ENCODE measurements around the gene DYNC1I1.

The DYNC1I1 gene

GRCh38 chr7:96034940-96035727 is 262.8 kb downstream of the DYNC1I1 start:
- peak; percentile 16 for DNase-seq

- DNase-seq, result no peak
Measured at GRCh38 chr7:96040250-96040772, 268.0 kb downstream of the DYNC1I1 start.

GRCh38 chr7:96041171-96041570 is 268.8 kb downstream of the DYNC1I1 start:
- no peak for DNase-seq

- no peak for DNase-seq
Measured at GRCh38 chr7:96045181-96045580, 272.8 kb downstream of the DYNC1I1 start.

- no peak for DNase-seq
Measured at GRCh38 chr7:96045919-96046318, 273.6 kb downstream of the DYNC1I1 start.

GRCh38 chr7:96052289-96052688 is 279.9 kb downstream of the DYNC1I1 start:
- DNase-seq, result no peak

- no peak for DNase-seq
Measured at GRCh38 chr7:96052860-96053470, 280.6 kb downstream of the DYNC1I1 start.

GRCh38 chr7:96055717-96056116 is 283.4 kb downstream of the DYNC1I1 start:
- DNase-seq, result no peak

GRCh38 chr7:96059075-96059474 is 286.7 kb downstream of the DYNC1I1 start:
- DNase-seq, result no peak

GRCh38 chr7:96061009-96061408 is 288.7 kb downstream of the DYNC1I1 start:
- DNase-seq, result peak; percentile 41

- peak; percentile 21 for DNase-seq
Measured at GRCh38 chr7:96061844-96062243, 289.5 kb downstream of the DYNC1I1 start.

- no peak for DNase-seq
Measured at GRCh38 chr7:96067321-96067720, 295.0 kb downstream of the DYNC1I1 start.

- no peak for DNase-seq
Measured at GRCh38 chr7:96069401-96069800, 297.0 kb downstream of the DYNC1I1 start.

GRCh38 chr7:96074871-96075270 is 302.5 kb downstream of the DYNC1I1 start:
- no peak for DNase-seq

GRCh38 chr7:96075510-96076349 is 303.4 kb downstream of the DYNC1I1 start:
- DNase-seq, result peak; percentile 63

GRCh38 chr7:96076350-96076707 is 304.0 kb downstream of the DYNC1I1 start:
- DNase-seq, result no peak

- DNase-seq, result no peak
Measured at GRCh38 chr7:96080027-96080426, 307.7 kb downstream of the DYNC1I1 start.

- peak; percentile 47 for DNase-seq
Measured at GRCh38 chr7:96084881-96085553, 312.7 kb downstream of the DYNC1I1 start.

- no peak for DNase-seq
Measured at GRCh38 chr7:96085953-96086352, 313.6 kb downstream of the DYNC1I1 start.

- DNase-seq, result no peak
Measured at GRCh38 chr7:96088579-96088978, 316.2 kb downstream of the DYNC1I1 start.

- no peak for DNase-seq
Measured at GRCh38 chr7:96089511-96089910, 317.2 kb downstream of the DYNC1I1 start.

- DNase-seq, result no peak
Measured at GRCh38 chr7:96090756-96091155, 318.4 kb downstream of the DYNC1I1 start.

- DNase-seq, result peak; percentile 85
Measured at GRCh38 chr7:96093435-96093834, 321.1 kb downstream of the DYNC1I1 start.

Data from fibroblast of upper back skin (primary cell).